GM18498 (cell line): Measurements from ENCODE around the gene GRIN3B.

ENCODE experiments used
- ATAC-seq: cut with Tn5 transposase; IDR thresholded peaks from one replicate; pipeline ENCODE4 v1.9.1; 2021; ENCODE audit warnings: mild to moderate bottlenecking, moderate library complexity; ENCODE audit not compliant: unreplicated experiment

GRIN3B gene

DNA sequence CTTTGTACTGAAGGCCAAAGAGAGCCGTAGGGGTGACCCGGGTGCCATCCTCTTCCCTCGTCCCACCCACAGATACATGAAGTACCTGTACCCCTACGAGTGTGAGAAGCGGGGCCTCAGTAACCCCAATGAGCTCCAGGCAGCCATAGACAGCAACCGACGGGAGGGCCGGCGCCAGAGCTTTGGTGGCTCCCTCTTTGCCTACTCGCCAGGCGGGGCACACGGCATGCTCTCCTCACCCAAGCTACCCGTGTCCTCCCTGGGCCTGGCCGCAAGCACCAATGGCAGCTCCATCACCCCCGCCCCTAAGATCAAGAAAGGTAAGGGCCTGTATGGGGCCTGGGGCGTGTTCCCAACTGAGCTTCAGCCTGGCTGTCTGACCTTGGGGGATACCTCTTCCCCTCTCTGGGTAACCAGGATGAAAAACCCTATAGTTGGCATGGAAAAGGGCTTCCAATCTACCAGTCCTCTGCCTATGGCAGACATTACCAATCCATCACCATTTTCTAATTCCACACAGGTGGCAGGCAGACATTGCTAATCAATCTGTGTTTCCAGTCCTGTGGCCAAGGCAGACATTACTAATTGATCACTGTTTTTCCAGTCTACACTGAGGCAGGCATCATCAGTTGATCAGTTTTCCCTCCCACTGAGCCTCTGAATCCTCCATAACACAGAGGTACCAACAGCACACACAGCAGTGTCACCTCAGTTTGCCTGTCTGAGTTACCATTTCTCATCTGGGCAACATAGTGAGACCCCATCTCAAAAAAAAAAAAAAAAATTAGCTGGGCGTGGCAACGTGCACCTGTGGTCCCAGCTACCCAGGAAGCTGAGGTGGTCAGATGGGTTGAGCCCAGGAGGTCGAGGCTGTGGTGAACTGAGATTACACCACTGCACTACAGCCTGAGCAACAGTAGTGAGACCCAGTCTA lies 35.2 kb upstream of the GRIN3B start:
- no peak for ATAC-seq

DNA sequence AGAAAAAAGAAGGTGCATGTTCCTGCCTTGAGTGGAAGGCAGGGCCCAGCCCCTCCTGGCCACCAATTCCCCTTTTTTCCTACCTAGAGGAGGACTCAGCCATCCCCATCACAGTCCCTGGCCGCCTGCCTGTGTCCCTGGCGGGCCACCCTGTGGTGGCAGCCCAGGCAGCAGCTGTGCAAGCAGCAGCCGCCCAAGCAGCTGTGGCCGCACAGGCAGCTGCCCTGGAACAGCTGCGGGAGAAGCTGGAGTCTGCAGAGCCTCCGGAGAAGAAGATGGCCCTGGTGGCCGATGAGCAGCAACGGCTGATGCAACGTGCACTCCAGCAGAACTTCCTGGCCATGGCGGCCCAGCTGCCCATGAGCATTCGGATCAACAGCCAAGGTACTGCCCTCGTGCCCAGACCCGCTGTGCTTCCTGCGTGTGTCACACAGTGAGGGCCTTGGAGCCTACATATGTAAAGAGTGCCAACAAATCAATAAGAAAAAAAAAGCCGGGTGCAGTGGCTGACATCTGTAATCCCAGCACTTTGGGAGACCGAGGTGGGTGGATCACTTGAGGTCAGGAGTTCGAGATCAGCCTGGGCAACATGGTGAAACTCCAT lies 33.6 kb upstream of the GRIN3B start:
- no peak for ATAC-seq

DNA sequence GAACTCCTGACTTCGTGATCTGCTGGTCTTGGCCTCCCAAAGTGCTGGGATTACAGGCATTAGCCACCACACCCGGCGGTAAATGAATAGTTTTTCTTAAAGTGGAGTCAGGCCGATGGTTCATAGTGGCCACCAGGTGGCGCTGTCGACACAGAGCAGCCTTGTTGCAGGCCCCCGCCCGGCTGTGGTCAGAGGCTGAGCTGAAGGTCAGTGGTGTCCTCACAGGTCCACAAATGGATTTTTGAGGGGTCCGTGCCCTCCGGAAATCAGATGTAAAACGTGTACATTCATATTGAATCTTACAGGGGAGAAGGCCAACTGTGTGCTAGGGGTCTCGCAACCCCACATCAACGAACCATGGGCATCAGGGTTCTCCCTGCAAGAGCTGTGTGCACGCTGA lies 29.5 kb upstream of the GRIN3B start:
- ATAC-seq: no peak

DNA sequence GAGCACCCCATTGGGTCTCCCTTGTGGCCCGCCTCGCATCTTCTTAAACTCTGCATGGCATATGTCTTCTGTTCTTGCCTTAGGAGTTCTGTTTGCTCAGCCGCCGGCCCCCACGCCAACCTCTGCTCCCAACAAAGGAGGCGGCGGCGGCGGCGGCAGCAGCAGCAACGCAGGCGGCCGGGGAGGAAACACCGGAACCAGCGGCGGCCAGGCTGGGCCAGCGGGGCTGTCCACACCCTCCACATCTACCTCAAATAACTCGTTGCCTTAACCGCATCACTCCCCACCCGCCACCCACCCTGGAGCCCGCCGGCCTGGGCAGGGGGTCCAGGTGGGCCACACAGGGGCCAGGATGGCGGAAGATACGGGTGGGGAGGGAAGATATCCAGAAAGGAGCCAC lies 28.4 kb upstream of the GRIN3B start:
- ATAC-seq: no peak

DNA sequence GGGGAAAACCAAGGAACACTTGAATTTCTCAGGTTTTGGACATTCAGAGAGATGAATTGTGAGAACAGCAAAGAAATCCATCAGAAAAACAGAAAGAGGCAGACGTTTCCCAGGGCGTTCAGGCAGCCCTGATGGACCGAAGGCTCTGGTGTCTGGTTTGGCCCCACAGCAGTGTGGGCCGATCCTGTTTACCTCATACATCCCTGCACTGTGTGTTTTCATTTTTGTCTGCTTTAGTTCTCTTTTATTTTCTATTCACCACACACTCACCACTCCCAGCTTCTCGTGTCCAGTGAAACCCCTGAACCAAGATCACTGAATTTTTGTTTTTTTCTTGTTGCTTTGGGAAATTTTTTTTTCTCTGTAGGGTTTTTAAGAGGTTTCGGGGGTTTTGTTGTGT lies 27.9 kb upstream of the GRIN3B start:
- ATAC-seq: no peak

DNA sequence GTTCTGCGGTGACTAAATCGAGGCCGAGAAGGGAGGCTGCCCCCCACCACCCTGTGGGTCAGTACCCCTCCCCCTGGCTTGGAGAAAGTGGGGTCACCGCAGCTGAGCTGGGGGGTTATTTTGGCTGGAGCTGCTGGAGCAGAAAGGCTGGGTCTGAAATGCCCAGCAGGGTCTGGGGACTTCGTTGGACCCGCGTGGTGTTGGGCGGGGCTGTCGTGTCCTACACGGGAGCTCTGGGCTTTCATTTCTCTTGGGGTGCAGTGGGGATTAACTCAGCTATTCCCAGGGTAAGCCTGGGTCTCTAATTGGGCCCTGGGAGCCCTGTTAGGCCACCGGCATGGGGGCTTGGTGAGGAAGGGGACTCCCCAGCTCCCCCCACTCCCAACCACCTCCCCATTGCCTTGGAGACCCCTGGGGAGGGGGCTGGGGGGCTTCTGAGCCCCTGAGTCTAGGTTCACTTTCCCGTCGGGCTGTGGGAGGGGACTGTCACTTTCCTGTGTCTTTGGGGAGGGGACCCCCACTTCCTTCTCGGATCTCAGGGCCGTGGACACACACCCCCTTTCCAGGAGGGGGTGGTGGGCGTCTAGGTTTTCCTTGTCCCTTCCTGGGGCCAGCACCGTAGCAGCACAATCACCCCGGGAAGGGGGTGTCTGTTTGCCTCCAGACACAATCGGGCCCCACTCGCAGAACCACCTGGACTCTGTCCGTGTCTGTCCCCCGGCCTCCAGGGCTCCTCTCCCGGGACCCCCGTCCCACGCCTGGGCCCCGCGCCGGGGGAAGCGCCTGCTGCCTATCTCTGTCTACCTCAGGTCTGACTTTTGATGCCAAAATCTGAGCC lies 26.3 kb upstream of the GRIN3B start:
- ATAC-seq: no peak

DNA sequence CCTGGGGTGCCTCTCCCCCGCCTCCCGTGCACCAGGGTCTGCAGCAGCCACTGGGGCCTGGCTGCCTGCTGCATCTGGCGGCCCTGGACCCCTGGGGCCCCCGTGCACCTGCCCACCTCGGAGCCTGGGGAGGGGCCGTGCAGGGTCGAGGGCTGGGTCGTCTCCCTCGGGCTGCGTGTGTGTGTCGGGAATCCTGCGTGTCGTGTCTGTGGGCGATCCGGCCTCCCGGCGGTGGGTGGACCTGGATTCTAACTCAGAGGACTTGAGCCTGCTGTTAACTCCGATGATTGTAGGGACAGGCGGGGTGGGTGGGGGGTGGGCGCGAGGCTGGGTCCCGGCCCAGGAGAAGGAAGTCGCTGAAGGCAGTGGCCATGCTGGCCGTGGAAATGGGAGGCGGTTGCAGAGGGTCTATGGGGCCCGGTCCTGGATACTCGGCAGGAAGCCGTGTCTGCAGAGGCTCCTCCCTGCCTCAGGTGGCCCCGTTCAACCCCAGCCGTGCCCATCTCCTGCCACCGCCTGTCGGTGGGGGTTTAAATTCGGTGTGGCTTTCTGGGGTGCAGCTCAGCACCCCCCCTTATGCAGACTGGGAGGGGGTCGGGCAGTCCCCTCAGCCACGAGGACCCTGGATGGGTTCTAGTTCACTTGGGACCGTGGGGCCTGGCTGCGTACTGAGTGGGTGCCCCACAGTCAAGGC lies 25.5 kb upstream of the GRIN3B start:
- ATAC-seq: no peak

DNA sequence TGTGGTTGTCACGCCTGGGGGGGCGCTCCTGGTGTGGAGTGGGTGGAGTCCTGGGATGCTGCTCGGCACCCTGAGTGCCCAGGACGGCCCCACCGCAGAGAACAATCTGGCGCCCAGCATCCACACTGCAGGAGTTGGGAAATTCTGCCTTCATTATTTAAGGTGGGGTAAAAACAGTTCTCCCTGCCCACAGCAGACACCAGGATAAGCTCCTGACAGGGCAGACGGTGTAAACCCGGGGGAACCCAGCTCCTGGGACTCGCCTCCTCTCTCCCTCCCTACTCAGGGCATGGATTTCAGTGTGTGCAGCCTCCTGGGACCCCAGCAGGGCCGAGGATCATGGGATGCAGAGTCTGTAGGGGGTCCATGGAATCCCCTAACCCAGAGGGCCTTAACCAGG lies 23.7 kb upstream of the GRIN3B start:
- no peak for ATAC-seq

DNA sequence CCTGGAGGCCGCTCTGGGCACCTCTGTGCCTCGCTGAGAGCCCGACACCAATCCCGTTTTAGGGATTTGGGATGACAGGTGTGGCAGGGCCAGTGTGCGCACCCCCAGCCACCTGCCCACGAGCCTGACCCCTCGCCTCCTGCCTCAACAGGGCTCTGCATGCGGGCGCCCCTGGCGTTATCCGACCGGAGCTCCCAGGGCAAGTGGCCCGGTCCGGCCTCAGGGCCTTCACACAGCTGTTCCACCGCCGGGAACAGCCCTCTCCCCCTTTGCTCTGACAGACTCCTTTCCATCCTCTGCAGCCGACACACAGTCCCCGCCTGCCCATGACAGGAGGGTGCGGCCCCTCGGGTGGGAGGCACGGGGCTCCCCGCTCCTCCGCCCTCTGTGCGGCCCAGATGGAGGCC lies 23.2 kb upstream of the GRIN3B start:
- ATAC-seq: no peak

DNA sequence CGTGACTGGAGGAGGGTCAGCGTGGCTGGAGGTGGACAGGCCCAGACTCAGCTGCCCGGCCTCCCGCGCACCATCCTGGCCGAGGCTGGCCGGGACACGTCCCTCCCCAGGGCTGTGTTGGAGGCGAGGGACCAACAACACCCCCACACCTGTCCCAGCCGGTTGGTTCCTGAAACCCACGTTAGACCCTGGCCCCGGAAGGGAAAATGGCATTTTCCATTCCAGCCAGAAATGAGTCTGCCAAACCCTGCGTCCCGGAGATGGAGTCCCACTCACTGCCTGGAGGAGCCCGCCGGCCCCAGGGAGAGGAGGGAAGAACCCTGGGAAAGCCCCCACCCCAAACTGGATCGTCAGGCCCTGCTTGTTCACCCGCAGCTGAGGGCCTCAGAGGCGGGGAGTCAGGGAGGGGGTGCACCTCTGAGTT lies 20.9 kb upstream of the GRIN3B start:
- ATAC-seq: no peak

DNA sequence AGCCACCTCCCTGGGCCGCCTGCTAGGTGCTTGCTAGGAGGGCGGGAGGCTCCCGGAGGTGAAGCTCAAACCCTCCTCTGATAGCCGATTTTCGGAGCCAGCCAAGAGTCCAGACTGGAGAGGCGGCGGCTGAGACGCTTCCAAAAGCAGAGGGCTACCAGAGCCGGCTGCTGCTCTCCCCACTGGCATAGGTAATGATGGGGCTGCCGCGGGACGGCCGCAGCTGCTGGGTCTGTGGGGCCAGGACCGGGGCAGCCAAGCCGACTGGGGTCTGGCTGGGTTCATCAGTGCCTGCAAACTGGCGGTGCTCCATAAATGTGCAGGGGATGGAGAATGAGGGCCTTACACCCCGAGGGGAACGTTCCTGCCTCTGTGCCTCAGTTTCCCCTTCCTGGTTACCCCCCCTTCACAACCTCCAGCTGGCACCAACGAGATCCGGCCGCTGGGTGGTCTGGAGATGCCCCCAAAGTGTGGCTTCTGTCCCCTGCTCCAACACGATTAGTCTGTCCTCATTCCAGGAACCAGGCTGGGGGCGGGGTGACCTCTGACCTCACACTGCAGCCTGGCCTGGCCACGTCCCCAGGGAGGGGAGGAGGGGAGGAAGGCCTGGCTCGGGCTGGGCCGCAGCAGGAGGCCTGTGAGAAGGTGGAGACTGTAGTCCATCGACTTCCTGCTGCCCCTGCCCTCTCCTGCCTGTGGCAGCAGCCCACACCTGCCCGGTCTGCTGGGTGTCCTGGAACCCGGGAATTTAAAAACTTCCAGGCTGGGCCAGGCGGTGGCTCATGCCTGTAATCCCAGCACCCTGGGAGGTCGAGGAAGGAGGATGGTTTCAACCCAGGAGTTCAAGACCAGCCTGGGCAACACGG lies 19.9 kb upstream of the GRIN3B start:
- ATAC-seq: no peak

DNA sequence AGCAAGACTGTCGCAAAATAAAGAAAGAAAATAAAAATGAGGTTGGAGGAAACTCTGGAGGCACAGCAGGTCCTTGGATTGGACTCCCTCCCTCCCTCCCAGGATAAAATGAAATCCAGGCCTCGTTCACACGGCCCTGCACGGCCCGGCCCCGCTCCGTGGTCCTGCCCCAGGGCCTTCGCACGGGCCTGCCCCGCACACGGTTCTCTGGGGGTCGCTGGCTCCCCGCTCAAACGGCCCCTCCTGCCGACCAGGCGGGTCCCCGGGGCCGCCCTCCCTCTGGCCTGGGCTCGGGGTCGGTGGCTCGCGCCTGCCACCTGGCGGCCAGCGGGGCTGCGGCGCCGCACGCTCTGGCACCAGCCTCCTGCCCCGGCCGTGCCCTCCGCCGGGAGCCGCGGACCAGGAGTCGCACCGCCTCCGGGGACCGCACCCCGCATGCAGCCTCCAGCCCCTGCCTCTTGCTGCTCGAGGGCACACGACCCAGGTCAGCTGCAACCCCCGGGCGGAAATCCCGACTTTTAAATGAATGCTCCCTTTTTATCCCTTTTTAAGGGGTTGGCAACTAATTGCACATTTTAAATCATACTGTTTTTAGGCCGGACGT lies 17.6 kb upstream of the GRIN3B start:
- peak; percentile 59 for ATAC-seq

DNA sequence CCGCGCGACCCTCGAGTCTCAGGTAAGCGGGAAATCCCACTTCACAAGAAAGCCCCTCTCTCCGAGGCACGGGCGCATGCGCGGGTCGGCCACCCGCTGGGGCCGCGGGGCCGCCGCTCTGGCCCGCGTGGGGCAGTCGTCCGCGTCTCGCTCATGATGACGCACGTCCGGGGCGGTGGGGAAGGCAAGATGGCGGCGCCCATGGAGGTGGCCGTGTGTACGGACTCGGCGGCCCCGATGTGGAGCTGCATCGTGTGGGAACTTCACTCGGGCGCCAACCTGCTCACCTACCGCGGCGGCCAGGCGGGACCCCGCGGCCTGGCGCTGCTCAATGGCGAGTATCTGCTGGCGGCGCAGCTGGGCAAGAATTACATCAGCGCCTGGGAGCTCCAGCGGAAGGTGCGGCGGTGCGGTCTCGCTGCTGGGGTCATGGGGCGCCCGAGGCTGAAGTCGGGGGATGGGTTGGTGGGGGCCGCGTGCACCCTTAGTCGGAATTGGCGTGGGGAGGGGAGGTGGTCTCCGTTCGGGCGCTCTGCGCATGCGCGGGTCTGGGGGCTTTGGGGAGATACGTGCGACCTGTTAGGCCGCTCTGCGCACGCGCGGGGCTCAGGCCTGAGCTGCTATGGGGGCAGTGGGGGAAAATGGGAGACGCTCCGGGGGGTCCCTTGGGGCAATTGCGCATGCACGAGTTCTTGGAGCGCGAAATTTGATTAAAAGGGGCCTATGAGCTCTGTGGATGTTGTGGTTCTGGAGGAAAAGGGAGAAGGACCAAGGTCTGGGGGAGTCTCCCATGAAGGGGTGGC lies 15.9 kb upstream of the GRIN3B start, which contains the start of gene WDR18:
Gene WDR18 (plus strand): TSS at position 181 of the 803 bp plus-strand sequence. CDS start 9 bp downstream, at position 190.
- ATAC-seq: peak; percentile 83

DNA sequence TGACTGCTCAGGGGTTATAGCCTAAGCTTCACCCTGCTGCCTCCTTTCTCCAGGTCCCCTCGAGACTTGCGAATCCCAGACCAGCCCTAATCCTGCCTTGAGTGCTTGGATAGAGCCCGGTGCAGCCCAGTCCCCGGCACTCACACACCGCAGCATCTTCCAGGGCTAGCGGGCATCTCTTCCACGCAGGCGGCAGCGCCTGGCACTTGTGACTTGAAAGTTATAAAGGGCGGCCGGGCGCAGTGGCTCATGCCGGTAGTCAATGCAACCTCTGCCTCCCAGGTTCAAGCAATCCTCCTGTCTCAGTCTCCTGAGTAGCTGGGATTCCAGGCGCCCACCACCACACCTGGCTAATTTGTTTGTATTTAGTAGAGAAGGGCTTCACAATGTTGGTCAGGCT lies 14.1 kb upstream of the GRIN3B start:
- no peak for ATAC-seq

DNA sequence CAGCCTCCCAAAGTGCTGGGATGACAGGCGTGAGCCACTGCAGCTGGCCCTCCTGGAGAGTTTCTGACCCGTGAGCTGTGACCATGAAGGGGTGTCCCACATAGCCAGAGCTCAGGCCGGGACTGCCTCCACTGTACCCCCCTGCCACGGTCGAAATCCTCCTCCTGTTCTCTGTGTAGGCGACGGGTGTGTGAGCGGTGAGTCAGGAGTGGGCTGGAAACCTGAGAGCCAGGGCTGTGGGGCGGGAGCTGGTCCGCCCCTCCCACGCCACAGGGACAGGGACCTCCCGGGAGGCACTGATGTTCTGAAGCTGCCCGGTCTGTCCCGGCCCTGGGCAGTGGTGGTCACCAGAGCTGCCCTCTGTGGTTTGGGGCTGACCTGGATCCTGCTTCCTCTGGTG lies 12.1 kb upstream of the GRIN3B start:
- no peak for ATAC-seq

DNA sequence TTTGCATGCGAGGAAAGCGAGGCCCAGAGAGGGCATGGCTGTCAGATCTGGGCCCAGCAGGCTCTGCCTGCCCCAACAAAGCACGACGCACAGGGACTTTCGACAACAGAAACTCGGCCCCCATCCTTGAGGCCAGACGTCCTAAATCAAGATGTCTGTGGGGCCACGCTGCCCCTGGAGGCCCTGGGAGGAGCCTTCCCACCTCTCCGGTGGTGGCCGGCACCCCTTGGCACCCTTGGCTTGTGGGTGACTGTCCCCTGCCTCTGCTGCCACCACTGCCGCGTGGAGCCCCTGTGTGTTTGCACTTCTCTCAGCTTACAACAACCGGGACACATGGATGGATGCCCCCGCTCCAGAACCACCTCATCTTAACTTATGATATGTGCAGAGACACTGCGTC lies 11.7 kb upstream of the GRIN3B start:
- ATAC-seq: no peak

DNA sequence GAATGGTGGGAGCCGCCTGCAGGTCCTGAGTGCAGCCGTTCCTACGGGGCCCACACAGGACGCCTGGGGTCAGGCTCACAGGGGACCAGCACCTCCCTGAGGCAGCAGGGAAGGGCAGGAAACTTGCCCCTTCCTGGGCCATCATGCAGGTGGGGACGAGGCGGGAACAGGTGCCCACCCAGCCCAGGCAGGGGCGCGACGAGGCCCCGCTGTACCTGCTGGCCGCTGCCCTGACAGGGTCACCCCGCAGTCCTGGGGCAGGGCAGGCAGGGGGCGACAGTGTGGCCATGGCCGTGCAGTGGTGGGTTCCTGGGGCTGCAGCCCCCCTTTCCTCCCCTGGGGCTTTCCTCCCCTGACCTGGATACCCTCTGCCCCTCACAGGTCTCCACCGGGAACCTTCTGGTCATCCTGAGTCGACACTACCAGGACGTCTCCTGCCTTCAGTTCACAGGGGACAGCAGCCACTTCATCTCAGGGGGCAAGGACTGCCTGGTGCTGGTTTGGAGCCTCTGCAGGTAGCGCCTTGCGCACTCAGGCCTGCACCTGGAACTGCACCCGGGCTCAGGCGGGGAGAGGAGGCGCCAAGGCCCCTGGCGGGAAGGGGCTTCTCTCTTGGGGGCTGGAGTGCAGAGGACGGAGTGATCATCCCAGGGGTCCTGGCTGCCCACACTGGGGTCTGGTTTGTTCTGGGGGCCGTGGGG lies 10.7 kb upstream of the GRIN3B start:
- no peak for ATAC-seq

DNA sequence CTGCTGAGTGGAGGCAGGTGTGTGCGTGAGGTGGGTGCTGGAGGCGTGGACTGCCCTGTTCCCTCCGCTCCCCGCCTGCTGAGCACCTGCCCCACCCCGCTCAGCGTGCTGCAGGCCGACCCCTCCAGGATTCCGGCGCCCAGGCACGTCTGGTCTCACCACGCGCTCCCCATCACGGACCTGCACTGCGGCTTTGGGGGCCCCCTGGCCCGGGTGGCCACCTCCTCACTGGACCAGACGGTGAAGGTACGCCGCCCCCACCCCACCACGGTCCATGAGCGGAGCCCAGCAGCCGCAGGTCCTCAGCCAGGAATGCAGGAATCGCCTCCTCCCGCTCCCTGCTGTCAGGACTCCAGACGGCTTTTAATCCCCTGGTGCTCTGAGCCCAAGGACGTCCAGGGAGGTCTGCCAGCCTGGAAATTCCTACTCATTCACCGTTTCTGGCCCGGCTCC lies 10.1 kb upstream of the GRIN3B start:
- ATAC-seq: no peak
